ENCODE data around the gene STX16. TPM values are rescaled to one million over a fixed set of nuclear protein-coding genes. Genes with fewer than 3 reads are reported as not detected.

STX16 gene
- total and polyA plus RNA-seq, 9 of the 15 experiments (the other 6 are each of a cell fraction or from before 2014, with no cell fraction given): 4.4 to 43.5 (median 14.7) TPM

DNA sequence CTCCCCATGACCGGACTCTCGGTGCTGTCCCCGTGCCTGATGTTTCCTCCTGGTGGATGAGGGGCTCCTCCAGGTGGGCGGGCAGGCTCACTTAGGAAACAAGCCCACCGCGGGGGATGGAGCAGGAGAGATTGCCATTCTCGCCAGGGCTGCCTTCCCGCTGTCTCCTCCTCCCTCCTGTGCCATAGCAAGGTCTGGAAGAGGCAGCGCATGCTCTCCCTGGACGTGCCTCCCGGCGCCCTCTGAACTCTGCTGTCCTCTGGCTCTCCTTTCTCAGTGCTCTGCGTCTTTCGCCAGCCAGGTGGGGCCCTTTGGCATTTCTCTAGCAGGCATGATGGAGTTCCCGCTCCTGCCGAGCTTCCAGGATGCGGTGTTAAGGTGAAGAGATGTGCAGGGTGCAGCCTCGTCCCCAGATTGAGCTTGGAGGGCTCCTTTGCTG, 24.1 kb downstream of the STX16 start:
- WGBS (ENCODE audit: insufficient coverage, low coverage, missing lambda C conversion rate): 93% methylated on average over 15 of the region's 18 CpGs
- H3K36me3 ChIP-seq (ENCODE audit: control insufficient read depth, insufficient read depth, low read length): peaks cover 79% of the 10 kb centered on the region
- TF ChIP-seq POLR2G (IDR thresholded peaks at IDR 0.05; ENCODE audit: low read depth, low read length) (peak; percentile 34; the same call in 1 of the 2 replicates), NEUROD1 (IDR thresholded peaks at IDR 0.05; ENCODE audit: borderline replicate concordance, low read depth, low read length, partially characterized antibody) (no peak)
- TF ChIP-seq, protein P1, sequence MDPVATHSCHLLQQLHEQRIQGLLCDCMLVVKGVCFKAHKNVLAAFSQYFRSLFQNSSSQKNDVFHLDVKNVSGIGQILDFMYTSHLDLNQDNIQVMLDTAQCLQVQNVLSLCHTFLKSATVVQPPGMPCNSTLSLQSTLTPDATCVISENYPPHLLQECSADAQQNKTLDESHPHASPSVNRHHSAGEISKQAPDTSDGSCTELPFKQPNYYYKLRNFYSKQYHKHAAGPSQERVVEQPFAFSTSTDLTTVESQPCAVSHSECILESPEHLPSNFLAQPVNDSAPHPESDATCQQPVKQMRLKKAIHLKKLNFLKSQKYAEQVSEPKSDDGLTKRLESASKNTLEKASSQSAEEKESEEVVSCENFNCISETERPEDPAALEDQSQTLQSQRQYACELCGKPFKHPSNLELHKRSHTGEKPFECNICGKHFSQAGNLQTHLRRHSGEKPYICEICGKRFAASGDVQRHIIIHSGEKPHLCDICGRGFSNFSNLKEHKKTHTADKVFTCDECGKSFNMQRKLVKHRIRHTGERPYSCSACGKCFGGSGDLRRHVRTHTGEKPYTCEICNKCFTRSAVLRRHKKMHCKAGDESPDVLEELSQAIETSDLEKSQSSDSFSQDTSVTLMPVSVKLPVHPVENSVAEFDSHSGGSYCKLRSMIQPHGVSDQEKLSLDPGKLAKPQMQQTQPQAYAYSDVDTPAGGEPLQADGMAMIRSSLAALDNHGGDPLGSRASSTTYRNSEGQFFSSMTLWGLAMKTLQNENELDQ (CRISPR knock-in tag; IDR thresholded peaks at IDR 0.05; ENCODE audit: borderline replicate concordance): no peak
- no peak overlapping the region for H3K27ac ChIP-seq (ENCODE audit: extremely low read depth, low read depth, low read length)
- H3K4me2 ChIP-seq (ENCODE audit: insufficient read depth, low read length): no peak overlapping the region
- ChIA-PET POLR2A (interaction anchor here (1.4 kb wide), 1 partner anchor 23 kb away, joined by 3 read pairs; no protein-coding TSS in a partner anchor), CTCF (ENCODE audit: low intra/inter-chr PET ratio) (interaction anchor here (0.6 kb wide), 1 partner anchor 15 kb away, joined by 3 read pairs; no protein-coding TSS in a partner anchor)
- no peaks in the 10 kb centered on the region for H3K9me3 ChIP-seq (replicated peaks; ENCODE audit: control insufficient read depth, insufficient read depth, low read depth, low read length)
- no peaks in the 10 kb centered on the region for H3K4me1 ChIP-seq (replicated peaks in 1 of 2; ENCODE audit: control insufficient read depth in 2 of 2, insufficient read depth in 2 of 2, low read length in 2 of 2)
- intact Hi-C loops (cut with micrococcal nuclease): no loop called here
- no peak for FAIRE-seq
- in situ Hi-C loops (cut with MboI): no loop called here
- no peaks in the 10 kb centered on the region for H3K9me1 ChIP-seq (ENCODE audit: control insufficient read depth, insufficient read depth, low read length)
- H3K27me3 ChIP-seq (ENCODE audit: control insufficient read depth in 2 of 2, insufficient read depth in 2 of 2, low read length in 2 of 2): no peaks in the 10 kb centered on the region
- ATAC-seq: no peak
- H3K79me2 ChIP-seq (ENCODE audit: control insufficient read depth, insufficient read depth, low read length): no peaks in the 10 kb centered on the region
- H3K4me3 ChIP-seq: no peak overlapping the region
- H2AFZ ChIP-seq (ENCODE audit: low read depth, low read length): no peak overlapping the region
- no peak overlapping the region for H3K9ac ChIP-seq (ENCODE audit: insufficient read depth in 1 of 2, low read depth in 2 of 2, low read length in 2 of 2)
- no peaks in the 10 kb centered on the region for H4K20me1 ChIP-seq (replicated peaks; ENCODE audit: control insufficient read depth, insufficient read depth, low read length)
- no TSS peak for BruUV-seq (replicated peaks)
- DNase-seq (ENCODE audit: extremely low read depth in 1 of 4, low spot score in 3 of 4): no peak
